CD4-positive, alpha-beta T cell (primary cell): ENCODE results near the gene LVRN. TPM values are rescaled to one million over a fixed set of nuclear protein-coding genes. Genes with fewer than 3 reads are reported as not detected.

ENCODE experiments used
- ATAC-seq: fragments of 200-7000 bp; cut with Tn5 transposase; one replicate; pipeline ENCODE4 v1.10.0; 2022; ENCODE audit warnings: mild to moderate bottlenecking; ENCODE audit not compliant: poor library complexity
- CTCF ChIA-PET: fragments of 350-600 bp; sonication (Branson Sonifier 250); formaldehyde crosslinking; loops from one replicate; lab custom pipeline; 2021; ENCODE audit warnings: antibody characterized with exemption, inconsistent platforms; lab: Charles Lee
- POLR2A ChIA-PET: fragments of 350-600 bp; sonication (Branson Sonifier 250); formaldehyde crosslinking; loops from one replicate; lab custom pipeline; 2021; ENCODE audit warnings: antibody characterized with exemption, inconsistent platforms; lab: Charles Lee
- DNase-seq, 14 experiments: peaks; one replicate each; pipeline ENCODE4 v3.0.0-alpha.2; 2013 to 2020; ENCODE audit warnings: mixed read lengths in 2 of 14
- H3K27ac ChIP-seq, 2 donors: one replicate each; pipeline versions ENCODE4 v1.5.1 to v1.7.0; 2013; ENCODE audit warnings: low read length in 2 of 2, low read depth in 1 of 2, mild to moderate bottlenecking in 1 of 2
- H3K27me3 ChIP-seq, 2 experiments: 1 replicate in 1 of 2; 2 replicates in 1 of 2; pipeline versions ENCODE4 v1.6.1 to v1.7.0; 2013; ENCODE audit warnings: low read length in 2 of 2, control low read depth in 1 of 2, mild to moderate bottlenecking in 1 of 2, moderate library complexity in 1 of 2; ENCODE audit not compliant: insufficient read depth in 2 of 2, control insufficient read depth in 1 of 2
- H3K36me3 ChIP-seq: one replicate; pipeline ENCODE4 v1.6.1; 2013; ENCODE audit warnings: low read length, control low read depth; ENCODE audit not compliant: insufficient read depth
- H3K4me1 ChIP-seq: one replicate; pipeline ENCODE4 v1.6.1; 2013; ENCODE audit warnings: low read length, control low read depth; ENCODE audit not compliant: insufficient read depth
- H3K4me3 ChIP-seq: one replicate; pipeline ENCODE4 v1.5.1; 2013; ENCODE audit warnings: mild to moderate bottlenecking, low read length, moderate library complexity
- H3K9me3 ChIP-seq, 2 experiments: 1 replicate in 1 of 2; 2 replicates in 1 of 2; pipeline versions ENCODE4 v1.6.1 to v1.7.0; 2013; ENCODE audit warnings: low read length in 2 of 2, mild to moderate bottlenecking in 2 of 2, control low read depth in 1 of 2, moderate library complexity in 1 of 2; ENCODE audit not compliant: control insufficient read depth in 1 of 2, insufficient read depth in 1 of 2
- H3K27ac Mint-ChIP-seq: one replicate; pipeline ENCODE4 v1.8.0; 2020; ENCODE audit warnings: mixed read lengths
- H3K27me3 Mint-ChIP-seq: one replicate; pipeline ENCODE4 v1.8.0; 2021; ENCODE audit warnings: mixed read lengths
- H3K36me3 Mint-ChIP-seq: one replicate; pipeline ENCODE4 v1.8.0; 2021; ENCODE audit warnings: low read depth, mixed read lengths
- H3K4me1 Mint-ChIP-seq: one replicate; pipeline ENCODE4 v1.8.0; 2021; ENCODE audit warnings: low read depth, mixed read lengths
- H3K4me3 Mint-ChIP-seq: one replicate; pipeline ENCODE4 v1.8.0; 2020; ENCODE audit warnings: mild to moderate bottlenecking, mixed read lengths
- H3K9me3 Mint-ChIP-seq: one replicate; pipeline ENCODE4 v1.8.0; 2020; ENCODE audit warnings: mixed read lengths
- CTCF ChIP-seq: fragments of 200-600 bp; IDR thresholded peaks from one replicate; pipeline ENCODE4 v1.8.0; 2022; ENCODE audit warnings: antibody characterized with exemption, mild to moderate bottlenecking
- intact Hi-C, 2 experiments: fragments of 100-400 bp; cut with DNase I in 1 of 2; cut with micrococcal nuclease in 1 of 2; formaldehyde crosslinking; loops; one replicate each; pipeline versions ENCODE4 v1.15.1 to v1.9.0; 2023 to 2025; cut with DNase I, micrococcal nuclease
- total RNA-seq, 174 experiments: library from RNA in 2 of 174; stranded (reverse) in 2 of 174; gene quantifications; one replicate each; pipeline ENCODE4 v1.2.3 and lab custom pipeline; 2021 to 2026

LVRN gene
- total RNA-seq, 2 experiments from 2014 or later, result 0.17 TPM; not detected in 1

GRCh38 chr5:115961381-115962238 is 665 bp upstream of the LVRN start:
- Mint-ChIP-seq H3K27me3 (peaks cover 32% of the 10 kb centered on the region), H3K9me3 (no peaks in the 10 kb centered on the region), H3K36me3 (no peaks in the 10 kb centered on the region), H3K4me3 (no peak overlapping the region), H3K4me1 (peaks cover 10% of the 10 kb centered on the region), H3K27ac (no peak overlapping the region)
- H3K4me1 ChIP-seq, result peaks cover 18% of the 10 kb centered on the region
- H3K27me3 ChIP-seq, result peaks cover 40 to 68% of the 10 kb centered on the region in 2 experiments
- H3K4me3 ChIP-seq, result no peak overlapping the region
- POLR2A ChIA-PET, result no interaction called here
- H3K9me3 ChIP-seq, result peaks cover 0 to 18% of the 10 kb centered on the region in 2 experiments
- no peak for DNase-seq
- intact Hi-C loops, result no loop called here
- TF ChIP-seq CTCF, result no peak
- CTCF ChIA-PET, result interaction anchor here (1.1 kb wide), 1 partner anchor 10 kb away, joined by 3 read pairs; no protein-coding TSS in a partner anchor
- H3K27ac ChIP-seq, result no peak overlapping the region
- no peaks in the 10 kb centered on the region for H3K36me3 ChIP-seq
- no peak for ATAC-seq

- peaks cover 0 to 18% of the 10 kb centered on the region in 2 experiments for H3K9me3 ChIP-seq
- no peaks in the 10 kb centered on the region for H3K36me3 ChIP-seq
- DNase-seq (no peak), ATAC-seq (no peak)
- H3K27ac ChIP-seq, result no peak overlapping the region
- intact Hi-C loops, result no loop called here
- H3K27me3 ChIP-seq, result peaks cover 40 to 68% of the 10 kb centered on the region in 2 experiments
- H3K4me1 ChIP-seq, result peaks cover 18% of the 10 kb centered on the region
- Mint-ChIP-seq H3K27me3 (peaks cover 33% of the 10 kb centered on the region), H3K4me3 (no peak overlapping the region), H3K4me1 (peaks cover 10% of the 10 kb centered on the region), H3K9me3 (no peaks in the 10 kb centered on the region), H3K36me3 (no peaks in the 10 kb centered on the region), H3K27ac (no peak overlapping the region)
- no peak overlapping the region for H3K4me3 ChIP-seq
- ChIA-PET POLR2A (no interaction called here), CTCF (no interaction called here)
- TF ChIP-seq CTCF, result no peak
Measured at GRCh38 chr5:115962565-115963402, 509 bp downstream of the LVRN start.

- H3K36me3 Mint-ChIP-seq, result no peaks in the 10 kb centered on the region
- peaks cover 18% of the 10 kb centered on the region for H3K4me1 ChIP-seq
- no peak overlapping the region for H3K27ac Mint-ChIP-seq
- POLR2A ChIA-PET, result no interaction called here
- CTCF ChIA-PET, result no interaction called here
- no peak overlapping the region for H3K4me3 Mint-ChIP-seq
- peaks cover 0 to 18% of the 10 kb centered on the region in 2 experiments for H3K9me3 ChIP-seq
- peaks cover 41% of the 10 kb centered on the region for H3K27me3 Mint-ChIP-seq
- no peaks in the 10 kb centered on the region for H3K36me3 ChIP-seq
- no peaks in the 10 kb centered on the region for H3K9me3 Mint-ChIP-seq
- no peak for ATAC-seq
- DNase-seq, result no peak
- intact Hi-C loops, result no loop called here
- H3K27ac ChIP-seq, result no peak overlapping the region
- H3K4me1 Mint-ChIP-seq, result peaks cover 10% of the 10 kb centered on the region
- no peak for TF ChIP-seq CTCF
- H3K4me3 ChIP-seq, result no peak overlapping the region
- peaks cover 40 to 60% of the 10 kb centered on the region in 2 experiments for H3K27me3 ChIP-seq
Measured at GRCh38 chr5:115963566-115963965, 1.3 kb downstream of the LVRN start.
